HG03159 (cell line): ENCODE results near the gene CCDC68.
A peak's percentile ranks its signal among the peaks of the same experiment; 100 is the strongest.

Experiments
- ATAC-seq: cut with Tn5 transposase; IDR thresholded peaks from one replicate; pipeline ENCODE4 v1.9.1; 2021; ENCODE audit warnings: mild to moderate bottlenecking, moderate library complexity; ENCODE audit not compliant: unreplicated experiment

The CCDC68 gene

GRCh38 chr18:54961868-54962267 is 2.6 kb upstream of the CCDC68 start:
- ATAC-seq, result no peak

- no peak for ATAC-seq
Measured at GRCh38 chr18:54961016-54961423, 1.8 kb upstream of the CCDC68 start.

- no peak for ATAC-seq
Measured at GRCh38 chr18:54960197-54960596, 936 bp upstream of the CCDC68 start.

GRCh38 chr18:54957996-54958395 is 1.3 kb downstream of the CCDC68 start:
- ATAC-seq, result no peak

- no peak for ATAC-seq
Measured at GRCh38 chr18:54957296-54957832, 1.9 kb downstream of the CCDC68 start.

- no peak for ATAC-seq
Measured at GRCh38 chr18:54956506-54956905, 2.8 kb downstream of the CCDC68 start.

GRCh38 chr18:54952026-54952425 is 7.2 kb downstream of the CCDC68 start:
- no peak for ATAC-seq

GRCh38 chr18:54950221-54950620 is 9.0 kb downstream of the CCDC68 start:
- no peak for ATAC-seq

GRCh38 chr18:54949588-54949987 is 9.7 kb downstream of the CCDC68 start:
- no peak for ATAC-seq

GRCh38 chr18:54948350-54948837 is 10.9 kb downstream of the CCDC68 start:
- ATAC-seq, result no peak

- ATAC-seq, result no peak
Measured at GRCh38 chr18:54947091-54947490, 12.2 kb downstream of the CCDC68 start.

- peak; percentile 88 for ATAC-seq
Measured at GRCh38 chr18:54946149-54946581, 13.1 kb downstream of the CCDC68 start.

GRCh38 chr18:54945576-54946125 is 13.6 kb downstream of the CCDC68 start:
- ATAC-seq, result no peak

- no peak for ATAC-seq
Measured at GRCh38 chr18:54942569-54942968, 16.7 kb downstream of the CCDC68 start.

- ATAC-seq, result no peak
Measured at GRCh38 chr18:54942144-54942543, 17.1 kb downstream of the CCDC68 start.

- no peak for ATAC-seq
Measured at GRCh38 chr18:54939361-54939917, 19.8 kb downstream of the CCDC68 start.

- no peak for ATAC-seq
Measured at GRCh38 chr18:54938506-54938905, 20.8 kb downstream of the CCDC68 start.

- ATAC-seq, result no peak
Measured at GRCh38 chr18:54932472-54932871, 26.8 kb downstream of the CCDC68 start.

- no peak for ATAC-seq
Measured at GRCh38 chr18:54931152-54931551, 28.1 kb downstream of the CCDC68 start.

GRCh38 chr18:54928236-54928635 is 31.0 kb downstream of the CCDC68 start:
- ATAC-seq, result no peak

GRCh38 chr18:54926593-54927325 is 32.5 kb downstream of the CCDC68 start:
- ATAC-seq, result no peak

- no peak for ATAC-seq
Measured at GRCh38 chr18:54924948-54925347, 34.3 kb downstream of the CCDC68 start.
